ENCODE data around the gene OXGR1. TPM values are rescaled to one million over a fixed set of nuclear protein-coding genes. Genes with fewer than 3 reads are reported as not detected.

The OXGR1 gene
- total RNA-seq, 1 experiment from 2014 or later, result not detected

DNA sequence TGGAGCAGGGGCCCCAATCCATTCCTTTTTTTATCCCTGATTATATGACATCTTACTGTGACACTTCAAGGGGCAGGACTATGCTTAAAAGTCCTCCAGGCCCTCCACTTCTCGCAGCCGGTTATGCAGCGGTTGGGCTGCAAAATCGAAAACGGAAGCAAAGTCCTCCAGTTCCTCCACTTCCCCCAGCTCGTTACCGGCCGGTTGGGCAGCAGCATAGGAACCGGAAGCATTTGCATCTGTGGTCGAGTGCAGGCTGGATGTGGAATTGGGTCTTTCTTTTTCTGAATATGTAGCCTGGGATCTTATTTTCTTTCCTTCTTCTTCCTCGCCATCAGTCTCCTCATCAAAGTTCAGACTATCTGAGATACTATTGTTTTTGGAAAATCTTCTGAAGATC lies 46.1 kb downstream of the OXGR1 start:
- Mint-ChIP-seq H3K4me3 (no peak overlapping the region; a peak in 1 of 5 replicates), H3K27me3 (ENCODE audit: low read depth) (no peaks in the 10 kb centered on the region; the same call in 1 of the 2 replicates), H3K27ac (no peak overlapping the region), H3K9me3 (peaks cover 2 to 3% of the 10 kb centered on the region in 2 experiments; a peak in 2 of 5 replicates), H3K36me3 (ENCODE audit: insufficient read depth in 1 of 3, low read depth in 3 of 3) (no peaks in the 10 kb centered on the region; a peak in 1 of 7 replicates), H3K4me1 (peaks cover 4 to 8% of the 10 kb centered on the region in 2 experiments)
- no peak overlapping the region for H3K14ac ChIP-seq (ENCODE audit: insufficient read depth, low read length)
- H4K20me1 ChIP-seq (ENCODE audit: control insufficient read depth, insufficient read depth, insufficient read length), result no peaks in the 10 kb centered on the region
- no peaks in the 10 kb centered on the region for H3K23me2 ChIP-seq (ENCODE audit: insufficient read length, low read depth, low read length, poor library complexity, severe bottlenecking)
- H4K8ac ChIP-seq (replicated peaks; ENCODE audit: insufficient read length, low read depth, low read length), result no peak overlapping the region
- no peak overlapping the region for H2BK5ac ChIP-seq (ENCODE audit: insufficient read length, low read length)
- no peaks in the 10 kb centered on the region for H3K27me3 ChIP-seq (ENCODE audit: insufficient read depth, low read length)
- no peak overlapping the region for H4K5ac ChIP-seq (ENCODE audit: insufficient read length, low read depth, low read length)
- H4K91ac ChIP-seq (ENCODE audit: insufficient read length, low read depth, low read length), result no peak overlapping the region
- no peak overlapping the region for H3K9ac ChIP-seq (ENCODE audit: extremely low read depth, insufficient read length, low read length)
- no peak overlapping the region for H3K18ac ChIP-seq (ENCODE audit: insufficient read length, low read depth, low read length)
- H2AK5ac ChIP-seq (ENCODE audit: insufficient read length, low read length), result no peak overlapping the region
- no peaks in the 10 kb centered on the region for H3K79me2 ChIP-seq (ENCODE audit: insufficient read depth, low read length)
- no peaks in the 10 kb centered on the region for H3K79me1 ChIP-seq (ENCODE audit: insufficient read depth, low read depth, low read length, poor library complexity, severe bottlenecking)
- H2BK12ac ChIP-seq (ENCODE audit: insufficient read length, low read depth, low read length), result no peak overlapping the region
- no peaks in the 10 kb centered on the region for H3K4me1 ChIP-seq (ENCODE audit: insufficient read depth, low read length)
- no peak overlapping the region for H3K23ac ChIP-seq (ENCODE audit: insufficient read length, low read depth, low read length)
- H2BK15ac ChIP-seq (ENCODE audit: low read depth, low read length), result no peak overlapping the region
- no peak overlapping the region for H2AFZ ChIP-seq (ENCODE audit: low read length)
- no peak overlapping the region for H3T11ph ChIP-seq (ENCODE audit: low read length)
- no peak overlapping the region for H2BK20ac ChIP-seq (ENCODE audit: low read depth, low read length, poor library complexity, severe bottlenecking)
- H2BK120ac ChIP-seq (ENCODE audit: low read depth, low read length, poor library complexity, severe bottlenecking), result no peak overlapping the region
- H3K56ac ChIP-seq (ENCODE audit: insufficient read length, low read depth, low read length), result no peak overlapping the region
- TF ChIP-seq, protein P1, sequence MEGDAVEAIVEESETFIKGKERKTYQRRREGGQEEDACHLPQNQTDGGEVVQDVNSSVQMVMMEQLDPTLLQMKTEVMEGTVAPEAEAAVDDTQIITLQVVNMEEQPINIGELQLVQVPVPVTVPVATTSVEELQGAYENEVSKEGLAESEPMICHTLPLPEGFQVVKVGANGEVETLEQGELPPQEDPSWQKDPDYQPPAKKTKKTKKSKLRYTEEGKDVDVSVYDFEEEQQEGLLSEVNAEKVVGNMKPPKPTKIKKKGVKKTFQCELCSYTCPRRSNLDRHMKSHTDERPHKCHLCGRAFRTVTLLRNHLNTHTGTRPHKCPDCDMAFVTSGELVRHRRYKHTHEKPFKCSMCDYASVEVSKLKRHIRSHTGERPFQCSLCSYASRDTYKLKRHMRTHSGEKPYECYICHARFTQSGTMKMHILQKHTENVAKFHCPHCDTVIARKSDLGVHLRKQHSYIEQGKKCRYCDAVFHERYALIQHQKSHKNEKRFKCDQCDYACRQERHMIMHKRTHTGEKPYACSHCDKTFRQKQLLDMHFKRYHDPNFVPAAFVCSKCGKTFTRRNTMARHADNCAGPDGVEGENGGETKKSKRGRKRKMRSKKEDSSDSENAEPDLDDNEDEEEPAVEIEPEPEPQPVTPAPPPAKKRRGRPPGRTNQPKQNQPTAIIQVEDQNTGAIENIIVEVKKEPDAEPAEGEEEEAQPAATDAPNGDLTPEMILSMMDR (conservative IDR thresholded peaks at IDR 0.05), result no peak
- H3K27ac ChIP-seq (ENCODE audit: insufficient read length, low read depth, low read length), result no peak overlapping the region
- WGBS (ENCODE audit: extremely low coverage, insufficient read length, low lambda C conversion rate), result no CpG with 5 or more reads among the region's 11 CpGs
- H3K9me3 ChIP-seq (ENCODE audit: control insufficient read depth, low read depth, low read length), result no peaks in the 10 kb centered on the region
- no peak overlapping the region for H3K4me2 ChIP-seq (ENCODE audit: insufficient read depth, insufficient read length, low read length)
- DNase-seq, result no peak
- H3K4ac ChIP-seq (ENCODE audit: low read depth, low read length), result no peak overlapping the region

Measured in H9 (cell line).